ENCODE results near the gene TRIM7.
"Not testable (repeated sequence)": the region's sequence is repeated elsewhere in the genome, so short reads cannot be mapped to it uniquely, and the experiment has no call there.

The TRIM7 gene

DNA sequence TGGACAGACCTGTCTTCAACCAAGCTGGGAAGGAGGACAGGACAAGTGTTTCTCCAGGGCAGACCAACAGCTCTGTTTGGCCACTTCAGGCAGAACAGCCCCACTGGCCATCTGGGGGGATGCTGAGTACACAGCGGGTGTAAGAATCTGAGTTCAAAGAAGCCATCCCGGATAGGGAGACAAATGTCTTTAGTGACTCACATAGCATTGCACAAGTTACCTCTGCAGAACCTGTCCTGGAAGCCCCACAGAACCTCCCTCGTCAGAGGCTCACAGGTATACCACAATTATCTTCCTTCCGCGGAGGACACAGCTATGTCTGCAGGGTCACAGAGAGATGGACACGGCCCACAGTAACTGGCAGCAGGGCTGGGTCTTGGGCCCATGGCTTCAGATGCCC, 55.6 kb downstream of the TRIM7 start:
- Mint-ChIP-seq H3K4me3 (no peak overlapping the region), H3K4me1 (no peaks in the 10 kb centered on the region), H3K27ac (no peak overlapping the region), H3K9me3 (peaks cover 36% of the 10 kb centered on the region), H3K27me3 (ENCODE audit: low read depth, poor library complexity) (peaks cover 27% of the 10 kb centered on the region), H3K36me3 (ENCODE audit: low read depth) (no peaks in the 10 kb centered on the region)
- TF ChIP-seq, protein P1, sequence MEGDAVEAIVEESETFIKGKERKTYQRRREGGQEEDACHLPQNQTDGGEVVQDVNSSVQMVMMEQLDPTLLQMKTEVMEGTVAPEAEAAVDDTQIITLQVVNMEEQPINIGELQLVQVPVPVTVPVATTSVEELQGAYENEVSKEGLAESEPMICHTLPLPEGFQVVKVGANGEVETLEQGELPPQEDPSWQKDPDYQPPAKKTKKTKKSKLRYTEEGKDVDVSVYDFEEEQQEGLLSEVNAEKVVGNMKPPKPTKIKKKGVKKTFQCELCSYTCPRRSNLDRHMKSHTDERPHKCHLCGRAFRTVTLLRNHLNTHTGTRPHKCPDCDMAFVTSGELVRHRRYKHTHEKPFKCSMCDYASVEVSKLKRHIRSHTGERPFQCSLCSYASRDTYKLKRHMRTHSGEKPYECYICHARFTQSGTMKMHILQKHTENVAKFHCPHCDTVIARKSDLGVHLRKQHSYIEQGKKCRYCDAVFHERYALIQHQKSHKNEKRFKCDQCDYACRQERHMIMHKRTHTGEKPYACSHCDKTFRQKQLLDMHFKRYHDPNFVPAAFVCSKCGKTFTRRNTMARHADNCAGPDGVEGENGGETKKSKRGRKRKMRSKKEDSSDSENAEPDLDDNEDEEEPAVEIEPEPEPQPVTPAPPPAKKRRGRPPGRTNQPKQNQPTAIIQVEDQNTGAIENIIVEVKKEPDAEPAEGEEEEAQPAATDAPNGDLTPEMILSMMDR (IDR thresholded peaks at IDR 0.05): no peak
- no peak for DNase-seq

DNA sequence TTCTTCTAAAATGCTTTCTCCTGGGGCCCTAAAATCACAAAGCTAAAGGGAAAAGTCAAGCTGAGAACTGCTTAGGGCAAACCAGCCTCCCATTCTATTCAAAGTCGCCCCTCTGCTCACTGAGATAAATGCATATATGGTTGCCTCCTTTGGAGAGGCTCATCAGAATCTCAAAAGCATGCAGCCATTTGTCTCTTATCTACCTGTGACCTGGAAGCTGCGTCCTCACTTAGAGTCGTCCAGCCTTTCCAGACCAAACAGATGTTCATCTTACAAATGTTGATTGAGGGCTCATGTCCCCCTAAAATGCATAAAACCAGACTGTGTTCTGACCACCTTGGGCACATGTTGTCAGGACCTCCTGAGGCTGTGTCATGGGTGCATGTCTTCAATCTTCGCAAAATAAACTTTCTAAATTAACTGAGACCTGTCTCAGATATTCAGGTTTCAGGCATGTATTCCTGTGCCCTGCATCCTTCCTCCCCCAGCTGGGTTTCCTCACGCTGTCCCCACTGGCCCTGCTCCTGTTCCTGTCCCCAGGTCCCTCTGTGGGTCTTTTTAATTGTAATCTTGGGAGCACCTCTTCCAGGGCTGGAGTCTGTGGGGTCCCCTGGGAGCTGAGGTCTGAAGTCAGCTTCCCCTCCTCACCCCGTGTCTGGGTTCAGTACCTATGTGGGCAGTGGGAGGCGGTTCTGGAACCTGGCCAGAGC, 57.9 kb downstream of the TRIM7 start, which contains the start of gene OR2V2:
TSS of gene OR2V2 (plus strand) at position 660 of the 710 bp plus-strand sequence. CDS start 7,357 bp downstream, outside the sequence.
- not testable (repeated sequence) for H3K36me3 Mint-ChIP-seq (ENCODE audit: low read depth); H3K27ac Mint-ChIP-seq; H3K4me1 Mint-ChIP-seq; H3K4me3 Mint-ChIP-seq; DNase-seq
- peaks cover 27% of the 10 kb centered on the region for H3K27me3 Mint-ChIP-seq (ENCODE audit: low read depth, poor library complexity)
- peaks cover 40% of the 10 kb centered on the region for H3K9me3 Mint-ChIP-seq

DNA sequence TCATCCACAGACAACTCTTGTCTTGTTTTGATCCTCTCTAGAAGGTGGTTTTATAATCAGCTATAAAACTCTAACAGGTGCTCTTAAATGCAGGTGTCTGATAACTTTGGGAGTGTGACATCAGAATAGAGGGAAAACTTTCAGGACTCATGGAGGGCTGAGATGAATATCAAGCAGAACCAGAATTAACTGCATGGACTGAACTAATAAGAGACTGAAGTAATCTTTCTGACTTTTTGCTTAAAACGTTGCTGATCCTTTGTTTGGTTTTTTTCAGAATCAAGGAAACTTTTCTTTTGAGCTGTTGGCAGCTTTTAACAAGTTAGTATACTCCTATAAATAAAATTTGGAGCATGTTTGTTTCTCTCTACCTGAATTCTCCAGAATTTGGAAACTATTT, 59.9 kb downstream of the TRIM7 start:
- DNase-seq: no peak
- H3K4me1 Mint-ChIP-seq: no peaks in the 10 kb centered on the region
- H3K9me3 Mint-ChIP-seq: peaks cover 40% of the 10 kb centered on the region
- peaks cover 17% of the 10 kb centered on the region for H3K27me3 Mint-ChIP-seq (ENCODE audit: low read depth, poor library complexity)
- no peaks in the 10 kb centered on the region for H3K36me3 Mint-ChIP-seq (ENCODE audit: low read depth)
- TF ChIP-seq, protein P1 (IDR thresholded peaks at IDR 0.05): no peak
- H3K4me3 Mint-ChIP-seq: no peak overlapping the region
- H3K27ac Mint-ChIP-seq: no peak overlapping the region

Data from nephron progenitor cell (in vitro differentiated cells).